Embryonic facial prominence (tissue), 1 donor: ENCODE results near the gene PTGIR.

Source experiments
- DNase-seq: peaks from one replicate; pipeline ENCODE4 v3.0.0-alpha.2; 2016; ENCODE audit errors: extremely low spot score

The PTGIR gene

DNA sequence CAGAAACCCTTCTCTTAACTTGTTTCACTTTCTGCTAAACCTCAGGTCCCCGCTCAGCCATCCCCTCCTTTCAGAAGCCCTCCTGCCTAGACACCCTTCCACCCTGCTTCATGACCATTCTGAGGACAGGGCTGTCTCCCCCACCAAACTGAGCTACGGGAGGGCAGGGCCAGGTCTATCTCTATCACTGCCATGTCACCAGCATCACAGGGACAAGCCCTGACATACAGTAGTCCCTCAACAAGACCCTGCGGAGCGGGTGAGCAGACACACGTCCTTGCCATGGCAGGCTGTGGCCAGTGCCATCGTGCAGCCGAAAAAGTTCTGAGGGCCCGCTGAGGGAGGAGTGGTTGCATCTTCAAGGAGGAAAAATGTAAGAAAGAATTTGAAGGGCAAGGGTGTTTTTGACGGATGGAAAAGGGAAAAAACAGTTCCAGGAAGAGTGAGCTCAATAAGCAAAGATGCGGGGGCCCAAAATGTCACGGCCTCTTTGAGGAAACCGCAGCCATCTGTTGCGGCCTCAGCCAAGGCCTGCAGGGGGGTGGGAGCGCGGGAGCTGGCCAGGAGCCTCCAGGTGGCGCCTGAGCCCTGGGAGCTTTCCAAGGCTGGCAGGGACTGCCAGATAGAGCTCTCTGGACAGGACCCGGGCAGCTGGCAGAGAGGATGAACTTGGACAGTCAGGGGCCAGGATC lies 8.1 kb downstream of the PTGIR start:
- no peak for DNase-seq

DNA sequence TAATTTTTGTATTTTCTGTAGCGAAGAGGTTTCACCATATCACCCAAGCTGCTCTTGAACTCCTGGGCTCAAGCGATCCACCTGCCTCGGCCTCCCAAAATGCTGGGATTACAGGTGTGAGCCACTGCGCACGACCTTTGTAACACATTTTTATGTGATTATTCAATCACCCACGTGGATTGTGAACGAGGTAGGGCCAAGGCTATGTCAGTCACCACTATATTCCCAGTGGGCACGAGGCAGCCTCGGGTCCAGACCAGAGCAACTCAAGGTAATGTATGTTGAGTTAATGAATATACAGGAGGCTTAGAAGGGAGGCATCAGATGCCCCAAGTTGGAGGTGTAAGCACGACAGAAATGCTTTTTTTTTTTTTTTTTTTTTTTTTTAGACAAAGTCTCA lies 8.9 kb downstream of the PTGIR start:
- no peak for DNase-seq

DNA sequence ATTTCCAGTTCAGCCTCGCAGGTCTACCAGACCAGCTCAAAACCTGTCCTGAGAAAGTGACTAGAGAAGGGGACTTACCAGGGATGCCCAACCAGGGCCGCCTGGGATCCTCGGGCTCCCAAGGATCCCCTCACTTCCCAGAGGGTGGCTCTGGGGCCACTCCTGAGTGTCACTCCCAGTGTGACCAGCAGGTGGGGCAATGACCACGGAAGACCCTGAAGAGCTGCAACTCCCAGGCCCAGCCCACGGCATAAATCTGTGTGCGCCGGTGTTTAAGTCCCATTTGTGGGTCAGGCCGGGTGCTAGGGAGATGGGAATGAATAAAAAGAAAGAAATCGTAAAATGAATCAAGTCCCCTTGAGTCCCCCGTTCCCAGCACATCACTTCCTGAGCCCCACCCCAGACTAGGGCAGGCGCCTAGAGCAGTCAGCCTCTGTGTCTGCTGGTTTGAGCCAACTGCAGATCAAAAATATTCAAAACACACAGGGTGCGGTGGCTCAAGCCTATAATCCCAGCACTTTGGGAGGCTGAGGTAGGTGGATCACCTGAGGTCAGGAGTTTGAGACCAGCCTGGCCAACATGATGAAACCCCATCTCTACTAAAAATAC lies 10.7 kb downstream of the PTGIR start:
- no peak for DNase-seq

DNA sequence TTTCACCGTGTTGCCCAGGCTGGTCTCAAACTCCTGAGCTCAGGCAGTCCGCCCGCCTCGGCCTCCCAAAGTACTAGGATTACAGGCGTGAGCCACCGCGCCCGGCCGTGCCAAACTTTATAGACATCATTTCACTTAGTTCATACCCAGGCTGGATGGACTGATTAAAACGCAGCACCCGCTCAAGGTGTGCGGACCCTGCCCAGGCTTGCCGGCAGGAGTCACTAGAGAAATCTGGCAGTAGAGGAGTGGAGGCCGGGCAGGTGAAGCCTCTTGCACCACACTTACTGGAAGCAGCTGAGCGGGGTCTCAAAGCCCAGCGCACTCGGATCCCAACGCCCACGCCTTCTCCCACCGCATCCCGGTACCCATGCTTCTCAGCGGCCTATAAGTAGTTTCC lies 11.4 kb downstream of the PTGIR start:
- DNase-seq, result no peak

DNA sequence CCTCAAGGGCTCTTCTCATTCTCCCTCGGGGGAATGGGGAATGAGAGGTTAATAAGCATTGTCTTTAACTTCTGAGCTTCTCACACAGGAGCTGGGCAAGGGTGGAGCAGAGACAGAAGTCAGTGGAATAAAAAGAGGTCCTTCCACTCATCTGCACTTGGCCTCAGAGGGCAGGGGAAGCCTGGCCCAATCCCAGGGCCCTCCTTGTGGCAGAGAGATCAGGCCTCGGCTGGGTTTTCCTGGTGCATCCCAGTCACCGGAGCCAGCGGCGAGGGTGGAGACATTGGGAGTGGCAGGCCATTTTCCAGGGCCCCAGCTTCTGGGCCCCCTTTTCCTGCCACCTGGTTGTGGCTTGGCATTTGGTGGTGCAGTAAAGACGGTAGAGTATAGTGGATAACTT lies 13.1 kb downstream of the PTGIR start:
- no peak for DNase-seq

DNA sequence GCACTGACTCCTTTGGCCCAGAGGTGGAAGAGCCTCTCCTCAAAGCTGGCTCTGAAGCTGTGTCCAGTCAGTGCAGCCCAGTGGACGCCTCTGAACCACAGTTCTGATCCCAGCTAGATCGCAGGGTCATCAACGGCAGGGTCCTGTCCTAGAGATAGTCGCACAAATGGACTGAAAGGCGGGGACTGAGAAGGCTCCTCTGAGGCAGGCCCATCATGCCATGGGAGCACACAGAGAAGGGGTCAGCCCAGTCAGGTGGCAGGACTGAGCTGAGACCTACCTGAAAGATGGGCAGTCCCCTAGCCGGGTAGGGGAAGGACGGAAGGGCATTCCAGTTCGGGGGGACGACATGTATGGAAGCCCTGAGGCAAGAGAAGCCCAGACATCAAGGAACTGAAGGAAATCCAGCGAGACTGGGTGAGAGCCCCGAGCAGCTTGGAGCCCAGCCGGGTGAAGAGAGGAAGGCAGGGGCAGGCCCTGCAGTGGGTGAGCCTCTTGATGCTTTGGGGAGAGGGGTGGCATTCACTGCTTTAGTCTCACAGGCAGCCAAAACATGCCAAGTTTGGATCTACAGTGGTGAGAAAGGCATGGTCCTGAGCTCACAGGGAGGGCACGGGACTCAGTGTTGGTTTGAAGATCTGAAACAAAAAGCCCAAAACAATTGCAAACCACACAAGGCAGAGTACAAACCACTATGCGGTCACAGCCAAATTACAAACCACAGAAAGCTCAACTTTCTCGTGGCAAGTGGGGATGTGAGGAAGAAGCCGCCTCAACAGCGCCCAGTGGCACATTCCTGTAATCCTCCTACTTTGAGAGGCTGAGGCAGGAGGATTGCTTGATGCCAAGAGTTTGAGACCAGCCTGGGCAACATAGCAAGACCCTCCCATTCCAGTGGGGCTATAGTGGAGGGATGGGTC lies 13.8 kb downstream of the PTGIR start:
- DNase-seq, result no peak

DNA sequence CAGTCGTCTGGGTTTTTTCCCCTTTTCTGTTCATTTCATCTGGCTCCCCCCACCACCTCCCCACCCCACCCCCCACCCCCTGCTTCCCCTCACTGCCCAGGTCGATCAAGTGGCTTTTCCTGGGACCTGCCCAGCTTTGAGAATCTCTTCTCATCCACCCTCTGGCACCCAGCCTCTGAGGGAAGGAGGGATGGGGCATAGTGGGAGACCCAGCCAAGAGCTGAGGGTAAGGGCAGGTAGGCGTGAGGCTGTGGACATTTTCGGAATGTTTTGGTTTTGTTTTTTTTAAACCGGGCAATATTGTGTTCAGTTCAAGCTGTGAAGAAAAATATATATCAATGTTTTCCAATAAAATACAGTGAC lies 14.5 kb downstream of the PTGIR start:
- DNase-seq, result no peak

DNA sequence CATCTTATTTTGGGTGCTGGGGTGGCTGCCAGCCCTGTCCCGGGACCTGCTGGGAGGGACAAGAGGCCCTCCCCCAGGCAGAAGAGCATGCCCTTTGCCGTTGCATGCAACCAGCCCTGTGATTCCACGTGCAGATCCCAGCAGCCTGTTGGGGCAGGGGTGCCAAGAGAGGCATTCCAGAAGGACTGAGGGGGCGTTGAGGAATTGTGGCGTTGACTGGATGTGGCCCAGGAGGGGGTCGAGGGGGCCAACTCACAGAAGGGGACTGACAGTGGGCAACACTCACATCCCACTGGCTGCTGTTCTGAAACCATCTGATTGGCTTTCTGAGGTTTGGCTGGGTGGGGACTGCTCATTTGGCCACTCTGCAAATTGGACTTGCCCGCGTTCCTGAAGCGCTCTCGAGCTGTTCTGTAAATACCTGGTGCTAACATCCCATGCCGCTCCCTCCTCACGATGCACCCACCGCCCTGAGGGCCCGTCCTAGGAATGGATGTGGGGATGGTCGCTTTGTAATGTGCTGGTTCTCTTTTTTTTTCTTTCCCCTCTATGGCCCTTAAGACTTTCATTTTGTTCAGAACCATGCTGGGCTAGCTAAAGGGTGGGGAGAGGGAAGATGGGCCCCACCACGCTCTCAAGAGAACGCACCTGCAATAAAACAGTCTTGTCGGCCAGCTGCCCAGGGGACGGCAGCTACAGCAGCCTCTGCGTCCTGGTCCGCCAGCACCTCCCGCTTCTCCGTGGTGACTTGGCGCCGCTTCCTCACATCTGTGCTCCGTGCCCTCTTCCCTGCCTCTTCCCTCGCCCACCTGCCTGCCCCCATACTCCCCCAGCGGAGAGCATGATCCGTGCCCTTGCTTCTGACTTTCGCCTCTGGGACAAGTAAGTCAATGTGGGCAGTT lies 15.1 kb downstream of the PTGIR start:
- DNase-seq, result no peak

DNA sequence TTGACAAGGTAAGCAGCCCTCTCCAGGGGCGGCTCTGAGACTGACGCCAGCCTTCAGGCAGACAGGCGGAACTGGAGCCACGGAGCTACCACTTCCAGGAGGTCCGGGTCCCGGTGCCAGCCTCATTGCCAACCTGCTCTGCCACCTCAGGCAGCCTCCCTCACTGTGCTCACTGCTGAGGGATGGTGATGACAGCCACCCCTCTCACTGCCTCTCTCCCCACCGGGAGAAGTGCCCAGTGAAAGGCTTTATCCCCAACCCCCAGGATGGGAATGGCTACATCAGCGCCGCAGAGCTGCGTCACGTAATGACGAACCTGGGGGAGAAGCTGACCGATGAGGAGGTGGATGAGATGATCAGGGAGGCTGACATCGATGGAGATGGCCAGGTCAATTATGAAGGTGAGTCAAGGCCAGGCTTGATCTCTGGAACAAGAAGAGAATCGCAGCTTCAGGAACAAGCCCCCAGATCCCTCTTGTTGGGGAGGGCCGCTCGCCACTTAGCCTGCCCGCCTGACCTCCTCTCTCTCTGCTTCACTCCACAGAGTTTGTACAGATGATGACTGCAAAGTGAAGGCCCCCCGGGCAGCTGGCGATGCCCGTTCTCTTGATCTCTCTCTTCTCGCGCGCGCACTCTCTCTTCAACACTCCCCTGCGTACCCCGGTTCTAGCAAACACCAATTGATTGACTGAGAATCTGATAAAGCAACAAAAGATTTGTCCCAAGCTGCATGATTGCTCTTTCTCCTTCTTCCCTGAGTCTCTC lies 16.1 kb downstream of the PTGIR start:
- no peak for DNase-seq

DNA sequence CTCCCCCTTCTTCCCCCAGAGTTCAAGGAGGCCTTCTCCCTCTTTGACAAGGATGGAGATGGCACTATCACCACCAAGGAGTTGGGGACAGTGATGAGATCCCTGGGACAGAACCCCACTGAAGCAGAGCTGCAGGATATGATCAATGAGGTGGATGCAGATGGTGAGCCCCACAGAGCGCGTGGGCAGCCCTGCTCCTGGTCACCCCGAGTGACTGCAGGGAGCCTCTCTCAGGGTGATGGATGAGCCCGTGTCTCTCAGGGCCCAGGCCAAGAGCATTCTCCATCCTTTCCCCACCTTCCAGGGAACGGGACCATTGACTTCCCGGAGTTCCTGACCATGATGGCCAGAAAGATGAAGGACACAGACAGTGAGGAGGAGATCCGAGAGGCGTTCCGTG lies 16.7 kb downstream of the PTGIR start:
- DNase-seq, result no peak

DNA sequence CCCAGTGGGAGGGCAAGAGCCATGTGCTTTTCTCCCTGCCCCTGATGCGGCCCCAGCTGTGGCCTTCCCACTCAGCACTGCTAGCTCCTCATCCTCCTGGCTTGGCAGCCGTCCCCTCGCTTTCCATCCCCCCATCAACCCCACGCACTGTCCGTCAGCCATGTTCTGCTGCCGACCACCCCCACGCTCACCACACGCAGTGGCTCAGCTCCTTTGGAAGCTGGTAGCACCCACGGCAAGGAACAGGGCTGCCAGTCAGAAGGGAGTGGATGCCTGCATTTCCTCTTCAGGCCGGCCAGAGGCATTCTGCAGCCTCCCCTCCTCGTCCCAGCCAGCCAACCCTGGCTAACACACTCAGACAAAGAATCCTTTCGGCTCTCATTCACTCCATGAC lies 17.4 kb downstream of the PTGIR start:
- DNase-seq, result no peak

DNA sequence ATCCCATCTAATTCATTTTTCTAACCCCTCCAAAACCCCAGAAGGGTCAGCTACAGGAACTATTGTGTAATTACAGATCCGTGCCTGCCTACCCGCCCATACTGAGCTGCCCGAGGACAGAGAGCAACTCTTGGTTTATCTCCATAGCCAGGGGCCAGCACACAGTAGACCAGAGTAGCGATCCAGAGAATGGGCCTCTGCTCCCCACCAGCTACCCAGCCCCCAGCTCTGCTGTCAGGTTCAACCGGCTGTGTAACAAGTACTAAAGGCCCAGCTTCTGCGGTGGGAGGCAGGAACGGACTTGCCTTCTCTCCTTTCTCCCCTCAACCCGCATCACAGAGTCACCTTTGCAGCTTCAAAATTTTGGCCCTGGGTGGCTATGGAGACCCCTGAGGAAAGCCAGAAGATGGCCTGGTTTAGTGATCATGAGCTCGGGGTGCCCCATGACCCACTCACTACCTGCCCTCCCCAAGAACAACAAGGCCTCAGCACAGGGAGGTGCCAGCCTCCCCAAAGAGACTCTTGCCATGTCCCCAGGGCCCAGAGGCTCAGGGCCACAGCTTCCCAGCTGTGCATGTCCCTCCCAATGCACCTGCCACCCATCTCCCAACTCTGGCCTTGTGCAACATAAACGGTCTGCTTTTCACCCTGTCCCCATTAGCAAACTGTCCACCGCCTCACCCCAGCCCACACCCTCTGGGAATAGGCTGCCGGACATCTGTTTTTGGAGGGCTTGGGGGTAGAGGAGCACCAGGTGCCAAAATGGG lies 18.0 kb downstream of the PTGIR start:
- DNase-seq, result no peak

DNA sequence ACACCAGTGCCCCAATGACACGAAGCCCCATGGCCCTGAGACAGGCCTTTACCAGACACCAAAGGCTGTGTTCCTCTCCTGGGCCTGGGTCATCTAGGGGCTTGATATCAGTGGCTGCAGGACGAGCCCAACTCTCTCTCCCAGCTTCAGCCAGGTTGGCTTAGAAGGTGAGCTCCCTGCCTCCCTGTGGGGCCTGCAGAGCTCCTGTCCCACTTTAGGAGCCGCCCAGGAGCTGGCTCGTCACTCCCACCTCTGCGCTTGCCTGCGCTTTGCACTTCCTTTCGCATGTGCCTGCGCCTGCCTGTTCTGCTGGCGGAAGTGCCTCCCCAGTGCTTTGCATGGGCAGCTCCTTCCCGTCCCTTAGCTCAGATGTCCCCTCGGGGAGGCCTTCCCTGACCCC lies 18.9 kb downstream of the PTGIR start:
- DNase-seq, result no peak

DNA sequence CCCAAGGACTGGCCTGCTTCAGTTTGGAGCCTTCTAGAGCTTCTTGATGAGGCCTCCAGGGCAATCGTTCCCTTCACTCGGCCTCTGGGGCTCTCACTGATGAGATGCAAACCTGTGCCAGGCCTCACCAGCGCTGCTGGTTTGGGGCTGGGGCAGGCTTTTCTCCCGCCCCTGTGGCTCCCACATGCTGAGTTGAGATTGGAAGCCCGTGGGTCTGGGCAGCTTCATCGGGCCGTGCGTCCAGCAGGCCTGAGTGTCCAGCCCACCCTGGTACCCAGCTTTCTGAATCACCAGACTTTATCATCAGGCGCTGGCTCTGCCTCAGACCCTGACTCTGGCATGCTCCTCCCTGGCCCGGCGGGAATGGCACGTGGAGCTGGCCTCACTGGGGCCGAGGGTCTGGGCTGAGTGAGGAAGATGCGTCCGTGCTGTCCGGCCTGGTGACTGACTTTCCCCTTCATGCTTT lies 19.5 kb downstream of the PTGIR start:
- no peak for DNase-seq

DNA sequence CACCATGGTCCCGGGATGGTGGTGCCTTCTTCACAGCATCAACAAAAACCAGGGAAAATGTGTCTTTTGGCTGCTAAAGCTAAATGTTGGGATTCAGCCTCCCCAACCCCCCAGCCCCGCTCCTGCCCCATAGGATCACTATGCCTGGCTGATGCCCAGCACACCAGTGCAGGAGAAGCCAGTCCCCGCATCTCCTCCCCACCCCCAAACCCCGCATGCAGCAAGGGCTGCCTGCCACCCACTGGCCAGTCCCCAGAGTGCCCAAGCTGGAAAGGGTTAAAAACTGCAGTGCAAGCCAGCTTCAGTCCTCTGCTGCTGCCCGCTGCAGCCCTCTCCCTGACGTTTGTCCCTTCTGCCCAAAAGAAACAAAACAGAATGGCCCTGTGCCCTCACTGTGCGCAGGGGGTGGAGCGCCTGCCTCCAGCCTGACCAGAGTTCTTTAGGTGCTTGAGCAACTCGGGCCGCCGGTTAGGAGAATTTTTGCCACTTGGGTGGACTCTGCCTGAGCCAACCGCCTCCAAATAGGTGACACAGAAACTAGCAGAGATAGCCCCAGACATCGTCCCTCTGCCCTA lies 20.0 kb downstream of the PTGIR start:
- no peak for DNase-seq

DNA sequence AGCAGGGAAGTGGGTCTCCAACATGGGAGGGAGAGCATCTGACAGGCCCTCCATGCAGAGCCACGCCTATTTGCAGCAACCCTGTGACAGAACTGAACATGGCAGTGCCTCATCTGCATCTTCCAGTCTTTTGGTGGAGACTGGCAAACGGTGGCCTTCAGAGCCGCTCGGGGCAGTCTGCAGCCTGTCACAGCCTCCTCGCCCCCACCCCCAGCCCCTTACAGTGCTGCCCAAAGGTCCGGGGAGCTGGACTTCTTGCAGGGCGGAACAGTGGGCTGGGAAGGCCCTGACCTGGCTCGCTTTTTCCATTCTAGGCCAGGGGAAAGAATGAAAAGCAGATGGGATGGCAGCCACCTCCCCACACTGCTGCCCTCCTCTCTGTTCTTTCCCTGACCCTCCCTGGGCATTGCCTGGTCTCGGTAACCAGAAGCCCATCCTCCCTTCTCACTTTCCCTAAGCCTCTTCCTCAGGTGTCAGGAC lies 21.1 kb downstream of the PTGIR start:
- DNase-seq, result no peak

DNA sequence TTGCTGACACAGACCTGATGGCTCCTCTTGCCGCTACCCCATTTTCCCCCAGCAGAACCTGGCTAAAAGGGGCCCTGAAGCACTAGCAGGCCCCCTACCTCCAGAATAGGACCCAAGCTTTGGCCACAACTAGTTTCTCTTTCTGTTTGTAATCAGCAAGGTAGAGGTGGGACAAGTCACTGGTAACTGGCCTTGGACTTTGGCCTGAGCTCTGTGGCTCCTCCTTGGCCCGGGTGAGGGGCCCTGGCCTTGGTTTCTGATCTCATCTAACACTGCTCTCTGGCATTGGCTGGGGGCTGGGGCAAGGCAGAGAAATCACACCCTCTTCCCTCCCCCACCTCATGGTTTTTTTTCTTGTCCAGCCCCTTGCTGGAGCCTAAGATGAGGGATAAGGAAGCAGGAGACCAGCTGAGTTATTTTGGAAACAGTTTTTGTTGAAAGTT lies 21.7 kb downstream of the PTGIR start:
- DNase-seq, result no peak

DNA sequence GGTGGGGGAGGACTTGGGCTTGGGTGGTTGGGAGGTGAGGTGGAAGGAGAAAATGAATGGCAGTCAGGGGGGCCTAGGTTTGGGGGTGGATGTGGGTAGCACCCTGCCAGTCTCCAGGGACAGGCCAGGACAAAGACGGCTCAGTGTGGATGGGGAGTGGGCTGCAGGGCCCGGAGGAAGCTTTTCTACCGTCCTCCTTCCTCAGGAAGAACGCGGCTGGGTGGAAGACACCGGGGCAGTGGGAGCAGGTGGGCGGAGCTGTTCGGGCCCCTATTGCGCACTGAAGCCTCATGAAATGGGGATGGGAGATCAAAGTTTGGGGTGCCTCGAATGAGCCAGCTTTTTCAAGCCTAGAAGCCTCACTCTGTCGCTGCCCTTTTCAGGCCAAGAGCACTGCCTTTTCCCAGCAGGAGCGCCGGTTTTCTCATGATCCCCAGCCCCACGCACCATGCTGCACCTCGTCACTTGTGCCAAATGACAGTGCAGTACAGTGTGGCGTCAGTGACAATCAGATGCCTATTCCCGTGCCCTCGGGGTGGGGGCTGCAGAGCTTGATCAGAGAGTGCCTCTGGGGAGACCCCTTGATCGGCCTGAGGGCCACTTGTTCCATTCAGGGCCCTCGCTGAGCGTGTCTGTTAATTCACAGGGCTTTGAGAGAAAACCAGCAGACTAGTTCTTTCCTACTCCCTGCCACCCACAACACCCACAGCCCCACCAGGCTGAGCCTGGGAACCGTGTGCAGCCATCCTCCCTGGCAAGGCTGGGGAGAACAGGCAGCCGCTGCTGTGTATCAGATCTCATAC lies 22.3 kb downstream of the PTGIR start:
- DNase-seq, result no peak
